GM19238 (cell line): ENCODE measurements around the gene SLC7A5.
"Not testable (repeated sequence)": the region's sequence is repeated elsewhere in the genome, so short reads cannot be mapped to it uniquely, and the experiment has no call there.

ENCODE experiments used
- DNase-seq: peaks from one replicate; pipeline ENCODE4 v3.0.0; 2011; ENCODE audit warnings: low spot score; ENCODE audit not compliant: insufficient read length

The SLC7A5 gene

GRCh38 chr16:87869061-87869878, at the start of gene SLC7A5:
SLC7A5 (minus strand) TSS chr16:87869507; CDS start chr16:87869422, 85 bp downstream.
- peak; percentile 58 for DNase-seq

GRCh38 chr16:87918338-87918737, 49.0 kb upstream of the SLC7A5 start:
- no peak for DNase-seq

GRCh38 chr16:87917503-87917902, 48.2 kb upstream of the SLC7A5 start:
- DNase-seq, result no peak

- DNase-seq, result no peak
Observed at GRCh38 chr16:87914812-87915211, 45.5 kb upstream of the SLC7A5 start.

- DNase-seq, result not testable (repeated sequence)
Observed at GRCh38 chr16:87914021-87914725, 44.9 kb upstream of the SLC7A5 start.

GRCh38 chr16:87912691-87913090, 43.4 kb upstream of the SLC7A5 start:
- DNase-seq, result not testable (repeated sequence)

GRCh38 chr16:87911106-87911763, 41.9 kb upstream of the SLC7A5 start:
- not testable (repeated sequence) for DNase-seq

- DNase-seq, result peak; percentile 78
Observed at GRCh38 chr16:87909203-87909935, 40.1 kb upstream of the SLC7A5 start.

GRCh38 chr16:87908101-87908500, 38.8 kb upstream of the SLC7A5 start:
- not testable (repeated sequence) for DNase-seq

- DNase-seq, result not testable (repeated sequence)
Observed at GRCh38 chr16:87905521-87905920, 36.2 kb upstream of the SLC7A5 start.

GRCh38 chr16:87904963-87905362, 35.7 kb upstream of the SLC7A5 start:
- DNase-seq, result not testable (repeated sequence)

GRCh38 chr16:87900489-87900888, 31.2 kb upstream of the SLC7A5 start:
- not testable (repeated sequence) for DNase-seq

GRCh38 chr16:87897521-87898505, 28.5 kb upstream of the SLC7A5 start:
- DNase-seq, result no peak

GRCh38 chr16:87896924-87897520, 27.7 kb upstream of the SLC7A5 start:
- not testable (repeated sequence) for DNase-seq

GRCh38 chr16:87896176-87896890, 27.0 kb upstream of the SLC7A5 start:
- DNase-seq, result not testable (repeated sequence)

GRCh38 chr16:87895641-87896141, 26.4 kb upstream of the SLC7A5 start:
- DNase-seq, result peak; percentile 36

- DNase-seq, result not testable (repeated sequence)
Observed at GRCh38 chr16:87894005-87894404, 24.7 kb upstream of the SLC7A5 start.

GRCh38 chr16:87891764-87892163, 22.5 kb upstream of the SLC7A5 start:
- no peak for DNase-seq

GRCh38 chr16:87889762-87890161, 20.5 kb upstream of the SLC7A5 start:
- DNase-seq, result not testable (repeated sequence)
